ENCODE measurements around the gene MLXIP. TPM values are rescaled to one million over a fixed set of nuclear protein-coding genes. Genes with fewer than 3 reads are reported as not detected.

Gene MLXIP
- total RNA-seq, 1 donor = 8.3 TPM

DNA sequence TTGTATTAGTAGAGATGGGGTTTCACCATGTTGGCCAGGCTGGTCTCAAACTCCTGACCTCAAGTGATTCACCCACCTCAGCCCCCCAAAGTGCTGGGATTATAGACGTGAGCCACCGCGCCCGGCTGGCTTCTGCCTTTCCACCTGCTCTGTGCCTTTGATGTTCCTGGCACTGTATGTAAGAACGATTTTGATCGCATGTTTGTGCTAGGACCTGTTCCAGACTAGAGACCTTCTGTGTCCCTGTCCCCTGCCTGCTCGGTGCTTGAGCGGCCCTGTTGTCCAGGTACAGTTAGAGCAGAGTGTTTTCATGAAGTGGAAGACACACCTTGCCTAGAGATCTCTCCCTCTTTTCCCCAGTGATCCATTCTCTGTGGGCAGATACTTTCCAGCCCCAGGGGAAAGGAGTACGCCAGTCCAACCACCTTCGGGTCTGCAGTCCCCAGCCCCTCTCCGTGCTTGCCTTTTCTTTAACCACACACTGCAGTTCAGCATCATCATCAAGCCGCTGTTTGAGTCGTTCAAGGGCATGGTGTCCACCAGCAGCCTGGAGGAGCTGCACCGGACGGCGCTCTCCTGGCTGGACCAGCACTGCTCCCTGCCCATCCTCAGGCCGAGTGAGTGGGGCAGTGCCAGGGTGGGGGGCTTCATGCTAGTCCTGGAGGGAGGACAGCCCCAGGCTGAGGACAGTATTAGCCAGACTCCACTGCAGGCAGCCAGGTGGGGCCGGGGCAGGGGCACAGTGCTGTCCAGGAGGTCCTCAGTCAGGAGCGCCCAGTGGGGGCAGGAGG is 62.1 kb downstream of the MLXIP start:
- TF ChIP-seq, protein P1, sequence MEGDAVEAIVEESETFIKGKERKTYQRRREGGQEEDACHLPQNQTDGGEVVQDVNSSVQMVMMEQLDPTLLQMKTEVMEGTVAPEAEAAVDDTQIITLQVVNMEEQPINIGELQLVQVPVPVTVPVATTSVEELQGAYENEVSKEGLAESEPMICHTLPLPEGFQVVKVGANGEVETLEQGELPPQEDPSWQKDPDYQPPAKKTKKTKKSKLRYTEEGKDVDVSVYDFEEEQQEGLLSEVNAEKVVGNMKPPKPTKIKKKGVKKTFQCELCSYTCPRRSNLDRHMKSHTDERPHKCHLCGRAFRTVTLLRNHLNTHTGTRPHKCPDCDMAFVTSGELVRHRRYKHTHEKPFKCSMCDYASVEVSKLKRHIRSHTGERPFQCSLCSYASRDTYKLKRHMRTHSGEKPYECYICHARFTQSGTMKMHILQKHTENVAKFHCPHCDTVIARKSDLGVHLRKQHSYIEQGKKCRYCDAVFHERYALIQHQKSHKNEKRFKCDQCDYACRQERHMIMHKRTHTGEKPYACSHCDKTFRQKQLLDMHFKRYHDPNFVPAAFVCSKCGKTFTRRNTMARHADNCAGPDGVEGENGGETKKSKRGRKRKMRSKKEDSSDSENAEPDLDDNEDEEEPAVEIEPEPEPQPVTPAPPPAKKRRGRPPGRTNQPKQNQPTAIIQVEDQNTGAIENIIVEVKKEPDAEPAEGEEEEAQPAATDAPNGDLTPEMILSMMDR (IDR thresholded peaks at IDR 0.05; ENCODE audit: insufficient read depth, low read length) = no peak
- H3K4me3 ChIP-seq (ENCODE audit: low read depth, low read length) = no peak overlapping the region
- no peak for DNase-seq (ENCODE audit: low read depth)

DNA sequence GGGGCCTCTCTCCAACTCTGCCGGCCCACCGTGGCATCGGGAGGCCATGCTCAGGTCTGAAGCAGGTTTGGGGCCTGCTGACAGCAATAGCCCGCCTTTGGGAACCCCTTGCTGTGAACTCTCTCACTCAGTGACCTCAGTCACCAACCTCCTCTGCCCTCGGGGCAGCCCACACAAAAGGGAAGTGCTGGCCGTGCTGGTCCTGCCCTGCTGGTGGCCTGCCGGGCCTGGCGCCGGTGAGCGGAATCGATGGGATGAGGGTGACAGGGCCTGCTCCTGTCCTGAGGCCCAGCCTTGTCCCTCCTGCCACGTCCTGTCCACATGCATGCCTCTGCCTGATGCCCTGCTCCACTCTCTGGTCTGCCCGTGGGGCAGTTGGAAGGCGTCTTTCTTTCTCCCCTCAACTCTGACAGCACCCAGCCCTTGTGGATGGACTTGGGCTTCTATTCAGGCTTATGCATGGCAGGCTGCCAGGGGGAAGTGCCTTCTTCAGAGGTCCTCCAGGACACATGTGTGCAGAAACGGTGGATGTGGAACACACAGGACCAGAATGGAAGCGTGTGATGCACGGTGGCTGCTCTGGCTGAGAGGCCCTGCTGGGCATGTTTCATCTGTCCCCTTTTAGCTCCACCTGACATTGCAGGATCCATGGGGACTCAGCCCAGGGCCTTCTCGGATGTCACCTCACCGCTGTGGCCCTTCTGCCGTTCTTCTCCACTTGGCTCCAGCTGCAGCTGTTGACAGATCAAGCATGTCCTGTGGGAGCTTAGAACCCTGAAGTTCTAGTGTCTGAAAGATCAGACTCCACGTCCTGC is 63.6 kb downstream of the MLXIP start:
- H3K4me3 ChIP-seq (ENCODE audit: low read depth, low read length) = no peak overlapping the region
- TF ChIP-seq, protein P1 (IDR thresholded peaks at IDR 0.05; ENCODE audit: insufficient read depth, low read length) = no peak
- DNase-seq (ENCODE audit: low read depth) = no peak

DNA sequence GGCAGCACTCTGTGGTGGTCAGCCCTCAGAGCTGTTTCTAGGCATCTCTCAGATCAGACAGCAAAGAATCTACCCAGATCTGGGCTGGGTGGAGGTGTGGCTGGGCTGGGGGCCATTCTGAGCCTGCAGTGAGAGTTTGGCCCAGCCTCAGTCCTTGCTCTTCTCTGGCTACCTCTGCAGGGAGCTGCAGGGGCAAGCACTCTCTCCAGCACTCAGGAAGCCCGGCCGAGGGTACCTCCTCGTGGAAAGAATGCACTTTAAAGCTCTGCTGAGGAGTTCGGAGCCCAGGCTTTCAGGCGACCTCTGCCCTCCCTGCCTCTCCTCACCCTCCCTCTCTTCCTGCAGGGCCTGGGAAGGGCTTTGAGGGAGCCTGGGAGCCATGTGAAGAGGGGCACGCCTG is 64.3 kb downstream of the MLXIP start:
- DNase-seq (ENCODE audit: low read depth) = no peak
- TF ChIP-seq, protein P1 (IDR thresholded peaks at IDR 0.05; ENCODE audit: insufficient read depth, low read length) = no peak
- no peak overlapping the region for H3K4me3 ChIP-seq (ENCODE audit: low read depth, low read length)

DNA sequence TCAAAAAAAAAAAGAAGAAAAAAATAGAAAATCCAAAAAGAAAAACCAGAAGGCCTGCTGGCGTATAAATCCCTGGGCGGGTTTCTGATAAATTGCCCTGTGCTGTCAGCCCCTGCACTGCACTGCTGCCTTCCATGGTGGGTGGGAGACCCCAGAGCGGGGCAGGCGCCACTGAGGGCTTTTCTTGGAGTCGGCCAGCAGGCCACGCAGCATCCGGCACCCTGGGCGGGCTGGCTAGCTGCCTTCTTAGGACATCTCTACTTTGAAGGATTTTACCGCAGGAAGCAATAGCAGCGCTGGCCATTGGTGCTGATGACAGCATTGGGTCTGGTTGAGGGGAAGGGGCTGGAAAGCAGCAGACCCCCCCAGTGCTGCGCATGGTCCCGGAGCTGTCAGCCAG is 66.3 kb downstream of the MLXIP start:
- TF ChIP-seq, protein P1 (IDR thresholded peaks at IDR 0.05; ENCODE audit: insufficient read depth, low read length) = no peak
- no peak for DNase-seq (ENCODE audit: low read depth)
- no peak overlapping the region for H3K4me3 ChIP-seq (ENCODE audit: low read depth, low read length)

DNA sequence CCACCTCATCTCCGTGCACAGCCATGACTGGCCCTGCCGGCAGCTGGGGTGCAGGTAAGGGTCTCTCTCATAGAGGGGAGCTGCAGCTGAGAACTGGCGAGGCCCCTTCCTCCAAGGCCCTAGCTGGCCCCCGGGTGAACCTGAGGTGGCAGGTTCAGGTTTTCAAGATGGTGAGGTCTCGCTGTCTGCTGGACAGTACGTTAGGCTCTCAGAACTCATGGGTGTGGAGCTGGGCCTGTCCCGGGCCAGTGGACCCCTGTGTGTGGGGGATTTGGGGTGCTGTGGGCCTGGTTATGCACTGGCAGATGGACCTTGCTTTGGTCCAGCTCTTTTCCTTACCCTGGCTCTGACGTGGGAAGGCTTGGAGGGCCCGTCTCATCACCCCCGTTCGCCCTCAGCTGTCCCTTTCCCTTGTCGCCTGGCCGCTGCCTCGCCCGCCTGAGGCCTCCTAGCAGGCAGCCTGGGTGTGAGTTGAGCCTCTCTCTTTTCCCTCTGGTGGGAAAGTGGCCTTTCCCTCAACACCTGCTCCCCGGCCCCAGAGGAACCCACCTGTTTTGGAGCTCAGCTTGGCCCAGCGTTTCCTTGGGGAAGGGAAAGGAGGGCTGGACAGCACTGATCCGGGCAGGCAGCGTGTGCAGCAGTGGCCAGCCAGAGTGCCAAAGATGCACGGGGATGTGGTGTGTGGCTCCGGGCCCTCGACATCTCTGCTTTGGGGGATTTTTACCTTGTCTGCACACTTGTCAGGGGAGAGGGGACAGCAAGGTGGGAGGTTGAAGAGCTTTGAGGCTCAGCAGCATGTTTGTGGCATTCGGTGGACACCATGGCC is 67.2 kb downstream of the MLXIP start:
- TF ChIP-seq, protein P1 (IDR thresholded peaks at IDR 0.05; ENCODE audit: insufficient read depth, low read length) = no peak
- DNase-seq (ENCODE audit: low read depth) = no peak
- no peak overlapping the region for H3K4me3 ChIP-seq (ENCODE audit: low read depth, low read length)

DNA sequence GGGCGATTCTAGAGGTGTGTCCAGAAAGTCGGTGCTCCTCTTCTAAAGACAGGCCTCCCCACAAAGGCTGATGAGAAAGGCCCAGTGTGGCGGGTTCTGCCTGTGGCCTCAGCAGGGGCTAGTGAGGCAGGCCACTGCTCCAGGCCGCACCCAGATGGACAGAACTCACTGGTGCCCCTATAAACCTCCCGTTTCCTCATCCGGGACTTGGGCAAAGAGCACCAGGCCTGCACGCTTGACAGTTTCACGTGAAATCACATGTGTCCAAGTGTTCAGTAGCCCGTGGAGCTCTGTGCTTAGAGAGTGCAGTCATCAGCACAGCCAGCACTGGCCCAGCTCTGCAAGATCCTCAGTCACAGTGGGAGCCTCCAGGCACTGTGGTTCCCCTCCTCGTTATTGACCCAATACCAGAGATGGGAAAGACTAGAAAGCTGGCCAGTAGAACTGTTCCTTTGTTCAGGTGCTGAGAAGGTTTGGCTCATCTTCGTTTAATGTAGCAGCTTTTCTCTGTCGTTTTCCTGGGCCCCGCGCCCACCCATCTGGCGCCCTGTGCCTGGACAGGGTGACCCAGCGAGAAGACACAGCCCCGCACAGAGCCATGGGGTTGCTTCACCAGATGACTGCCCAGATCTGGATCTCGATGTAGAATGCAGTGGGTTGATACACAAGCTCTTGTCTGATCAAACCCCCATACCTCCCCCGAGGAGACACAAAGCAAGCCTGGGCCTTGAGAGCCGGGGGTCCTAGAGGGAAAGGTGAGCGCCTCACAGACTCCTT is 69.1 kb downstream of the MLXIP start:
- TF ChIP-seq, protein P1 (IDR thresholded peaks at IDR 0.05; ENCODE audit: insufficient read depth, low read length) = no peak
- no peak overlapping the region for H3K4me3 ChIP-seq (ENCODE audit: low read depth, low read length)
- DNase-seq (ENCODE audit: low read depth) = no peak
